T47D (cell line): ENCODE measurements around the gene DUSP22.

Source experiments
- DNase-seq, 2 experiments: peaks; one replicate each; pipeline versions ENCODE4 v3.0.0 to v3.0.0-alpha.2; 2011 to 2012; ENCODE audit warnings: low read depth in 1 of 2, low spot score in 1 of 2
- JUND ChIP-seq: IDR thresholded peaks from 2 replicates; pipeline ENCODE4 v1.6.1; 2012; ENCODE audit warnings: low read depth
- in situ Hi-C: cut with HindIII; loops from 2 replicates; pipeline ENCODE4 v1.10.0; 2016; ENCODE audit warnings: low sequenced_read_pairs, low pct_unique_long_range_greater_than_20kb

The DUSP22 gene

DNA sequence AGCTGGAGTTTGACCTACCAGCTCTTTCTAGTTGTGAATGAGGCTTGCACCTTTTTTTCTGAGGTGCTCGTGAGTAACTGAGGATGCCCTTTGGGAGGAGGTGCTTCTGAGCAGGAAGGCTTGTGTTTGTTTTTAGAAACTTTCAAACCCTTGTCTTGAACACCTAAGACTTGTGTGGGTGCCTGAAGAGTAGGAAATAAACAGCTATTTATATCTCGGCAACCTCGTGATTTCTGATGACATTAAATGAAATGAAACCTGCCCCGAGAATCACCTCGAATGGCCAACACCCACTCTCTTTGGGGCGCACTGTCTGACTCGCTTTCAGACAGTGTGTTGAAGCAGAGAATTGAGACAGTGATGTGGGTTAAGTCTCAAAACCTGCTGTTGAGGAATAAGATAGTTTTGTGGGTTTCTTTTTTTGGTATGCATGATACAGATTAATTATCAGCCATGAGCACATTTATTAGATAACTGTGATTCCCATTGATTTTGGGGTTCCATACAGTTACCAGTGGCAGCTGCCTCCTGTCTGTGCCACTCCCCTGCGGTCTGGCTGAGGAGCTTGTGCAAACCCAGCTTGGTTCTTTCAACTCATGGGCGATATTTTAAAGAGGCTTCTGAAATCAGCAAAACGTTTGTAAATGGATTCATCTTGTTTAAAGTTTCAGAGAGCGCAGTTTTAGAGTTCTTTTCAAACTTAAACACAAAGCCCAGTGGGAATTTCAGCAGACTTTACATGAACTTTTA lies 107.7 kb downstream of the DUSP22 start:
- no peak for TF ChIP-seq JUND
- in situ Hi-C loops: no loop called here
- DNase-seq: no peak

DNA sequence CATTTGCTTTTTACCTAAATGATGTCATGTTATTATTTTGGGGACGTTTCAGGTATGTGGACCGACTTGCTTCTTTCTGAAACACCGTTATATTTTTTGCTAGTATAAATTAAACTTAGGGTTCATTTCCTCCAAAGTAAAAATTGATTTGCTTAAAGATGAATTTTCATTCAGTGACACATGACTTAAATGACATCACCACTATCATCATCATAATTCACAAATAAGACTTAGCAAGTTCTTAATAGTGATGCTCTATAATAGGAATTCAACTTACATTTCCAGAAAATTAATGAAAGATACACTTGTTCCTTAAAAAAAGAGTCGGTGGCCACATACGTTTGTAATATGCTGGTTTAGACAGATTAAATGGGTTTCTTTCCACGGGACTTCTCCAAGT lies 108.5 kb downstream of the DUSP22 start:
- DNase-seq: no peak
- TF ChIP-seq JUND: no peak
- in situ Hi-C loops: no loop called here
